ENCODE measurements around the gene IGSF3. TPM values are rescaled to one million over a fixed set of nuclear protein-coding genes. Genes with fewer than 3 reads are reported as not detected.

The IGSF3 gene
- total and polyA plus RNA-seq, 2 of the 8 experiments (the other 6 are each of a cell fraction or from before 2014, with no cell fraction given): 30.0 to 32.2 TPM

DNA sequence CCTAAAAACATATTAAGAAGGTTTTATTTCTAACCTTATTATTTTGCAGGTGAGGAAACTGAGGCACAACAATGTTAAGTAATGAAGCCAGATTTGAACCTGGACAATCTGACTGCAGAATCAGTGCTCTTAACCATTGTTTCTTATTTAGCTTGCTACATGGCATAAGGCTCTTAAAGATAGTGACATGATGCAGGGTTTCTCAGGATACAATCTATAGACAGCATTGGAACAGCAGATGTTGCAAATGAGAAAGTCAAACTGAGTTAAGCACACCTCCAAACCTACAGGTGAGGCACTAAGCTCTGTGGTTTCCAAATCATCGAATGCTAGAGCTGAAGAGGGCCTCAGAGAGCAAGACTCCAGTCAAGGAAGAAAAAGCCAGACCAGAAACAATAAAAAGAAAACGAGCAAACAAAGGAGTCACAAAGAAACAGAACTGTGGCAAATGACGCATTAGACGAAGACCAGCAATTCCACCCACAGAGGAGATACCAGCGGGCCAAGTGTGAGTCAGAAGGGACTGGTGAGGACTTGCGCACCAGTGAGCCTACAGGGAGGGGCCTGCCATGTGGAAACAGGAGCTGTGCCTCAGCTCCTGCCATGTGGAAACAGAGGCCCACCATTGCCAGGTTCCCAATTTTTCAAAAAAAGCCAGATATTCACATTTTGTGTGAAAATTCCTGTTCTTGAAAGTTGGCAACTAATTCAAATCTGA is 111.1 kb downstream of the IGSF3 start (continued):
- TF ChIP-seq RXRA (IDR thresholded peaks at IDR 0.05; ENCODE audit: insufficient read depth, low read depth, low read length) (no peak), EP300 (IDR thresholded peaks at IDR 0.05; ENCODE audit: borderline replicate concordance in 1 of 2, low read depth in 2 of 2, low read length in 2 of 2) (no peak), SRF (IDR thresholded peaks at IDR 0.05; ENCODE audit: low read depth, low read length) (no peak), KDM5A (IDR thresholded peaks at IDR 0.05; ENCODE audit: low read length) (no peak), RNF2 (IDR thresholded peaks at IDR 0.05; ENCODE audit: borderline replicate concordance, low read depth, low read length, missing control alignments, poor library complexity, severe bottlenecking) (no peak)
- TF ChIP-seq, protein P1, sequence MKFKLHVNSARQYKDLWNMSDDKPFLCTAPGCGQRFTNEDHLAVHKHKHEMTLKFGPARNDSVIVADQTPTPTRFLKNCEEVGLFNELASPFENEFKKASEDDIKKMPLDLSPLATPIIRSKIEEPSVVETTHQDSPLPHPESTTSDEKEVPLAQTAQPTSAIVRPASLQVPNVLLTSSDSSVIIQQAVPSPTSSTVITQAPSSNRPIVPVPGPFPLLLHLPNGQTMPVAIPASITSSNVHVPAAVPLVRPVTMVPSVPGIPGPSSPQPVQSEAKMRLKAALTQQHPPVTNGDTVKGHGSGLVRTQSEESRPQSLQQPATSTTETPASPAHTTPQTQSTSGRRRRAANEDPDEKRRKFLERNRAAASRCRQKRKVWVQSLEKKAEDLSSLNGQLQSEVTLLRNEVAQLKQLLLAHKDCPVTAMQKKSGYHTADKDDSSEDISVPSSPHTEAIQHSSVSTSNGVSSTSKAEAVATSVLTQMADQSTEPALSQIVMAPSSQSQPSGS (IDR thresholded peaks at IDR 0.05; ENCODE audit: low read length): no peak

Data from H1 (cell line).